HL-60 (cell line): ENCODE measurements around the gene WASHC2C.
"Not testable (repeated sequence)": the region's sequence is repeated elsewhere in the genome, so short reads cannot be mapped to it uniquely, and the experiment has no call there.

ENCODE experiments used
- POLR2AphosphoS5 ChIP-seq: IDR thresholded peaks from 2 replicates; pipeline ENCODE4 v1.6.1; 2012; ENCODE audit warnings: low read depth
- REST ChIP-seq: IDR thresholded peaks from 2 replicates; pipeline ENCODE4 v1.6.1; 2012; ENCODE audit warnings: low read depth; ENCODE audit not compliant: insufficient replicate concordance
- SPI1 ChIP-seq: IDR thresholded peaks from 2 replicates; pipeline ENCODE4 v1.6.1; 2012; ENCODE audit warnings: low read depth, mild to moderate bottlenecking, borderline replicate concordance
- TF ChIP-seq, protein P1 (sequence below): IDR thresholded peaks from one replicate; pipeline ENCODE4 v1.5.1; 2011; ENCODE audit warnings: low read length, control low read depth, inconsistent platforms; ENCODE audit not compliant: insufficient read depth

- not testable (repeated sequence) for TF ChIP-seq REST, POLR2AphosphoS5, SPI1
- TF ChIP-seq, protein P1, sequence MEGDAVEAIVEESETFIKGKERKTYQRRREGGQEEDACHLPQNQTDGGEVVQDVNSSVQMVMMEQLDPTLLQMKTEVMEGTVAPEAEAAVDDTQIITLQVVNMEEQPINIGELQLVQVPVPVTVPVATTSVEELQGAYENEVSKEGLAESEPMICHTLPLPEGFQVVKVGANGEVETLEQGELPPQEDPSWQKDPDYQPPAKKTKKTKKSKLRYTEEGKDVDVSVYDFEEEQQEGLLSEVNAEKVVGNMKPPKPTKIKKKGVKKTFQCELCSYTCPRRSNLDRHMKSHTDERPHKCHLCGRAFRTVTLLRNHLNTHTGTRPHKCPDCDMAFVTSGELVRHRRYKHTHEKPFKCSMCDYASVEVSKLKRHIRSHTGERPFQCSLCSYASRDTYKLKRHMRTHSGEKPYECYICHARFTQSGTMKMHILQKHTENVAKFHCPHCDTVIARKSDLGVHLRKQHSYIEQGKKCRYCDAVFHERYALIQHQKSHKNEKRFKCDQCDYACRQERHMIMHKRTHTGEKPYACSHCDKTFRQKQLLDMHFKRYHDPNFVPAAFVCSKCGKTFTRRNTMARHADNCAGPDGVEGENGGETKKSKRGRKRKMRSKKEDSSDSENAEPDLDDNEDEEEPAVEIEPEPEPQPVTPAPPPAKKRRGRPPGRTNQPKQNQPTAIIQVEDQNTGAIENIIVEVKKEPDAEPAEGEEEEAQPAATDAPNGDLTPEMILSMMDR, result not testable (repeated sequence)
Measured at GRCh38 chr10:45763037-45763436, 36.0 kb downstream of the WASHC2C start.
